SK-N-SH treated with all-trans-retinoic acid at 6 μM for 48 hours (cell line): ENCODE results near the gene FXYD6.

Experiments used
- ATAC-seq: fragments of 200-7000 bp; cut with Tn5 transposase; 3 replicates; pipeline ENCODE4 v1.9.1; 2020; ENCODE audit warnings: mild to moderate bottlenecking, moderate library complexity
- ARNTL ChIP-seq: fragments of 450-650 bp; formaldehyde crosslinking; IDR thresholded peaks from 2 replicates; pipeline ENCODE4 v1.5.0; 2020; ENCODE audit warnings: low read depth, mild to moderate bottlenecking, moderate library complexity, borderline replicate concordance
- BACH2 ChIP-seq: fragments of 250-450 bp; sonication (Bioruptor Pico); IDR thresholded peaks from 2 replicates; pipeline ENCODE4 v1.9.0; 2021; ENCODE audit warnings: mild to moderate bottlenecking, borderline replicate concordance
- CREB5 ChIP-seq: fragments of 250-450 bp; sonication (Bioruptor Pico); IDR thresholded peaks from 2 replicates; pipeline ENCODE4 v1.5.1; 2020; ENCODE audit warnings: low read depth, mild to moderate bottlenecking, moderate library complexity
- CSDC2 ChIP-seq: fragments of 250-450 bp; sonication (Bioruptor Pico); IDR thresholded peaks from 2 replicates; pipeline ENCODE4 v1.5.0; 2020; ENCODE audit warnings: mild to moderate bottlenecking, moderate library complexity
- CSRNP3 ChIP-seq: fragments of 250-450 bp; sonication (Bioruptor Pico); IDR thresholded peaks from 2 replicates; pipeline ENCODE4 v1.5.1; 2021; ENCODE audit warnings: mild to moderate bottlenecking, moderate library complexity
- ESRRG ChIP-seq: fragments of 250-450 bp; sonication (Bioruptor Pico); IDR thresholded peaks from 2 replicates; pipeline ENCODE4 v1.6.1; 2021; ENCODE audit warnings: mild to moderate bottlenecking
- GLIS3 ChIP-seq: fragments of 250-450 bp; sonication (Bioruptor Pico); IDR thresholded peaks from 2 replicates; pipeline ENCODE4 v1.5.0; 2020; ENCODE audit warnings: mild to moderate bottlenecking, moderate library complexity
- ISL1 ChIP-seq: fragments of 250-450 bp; sonication (Bioruptor Pico); IDR thresholded peaks from 2 replicates; pipeline ENCODE4 v2.1.2; 2022; ENCODE audit warnings: mild to moderate bottlenecking, moderate library complexity
- OSR1 ChIP-seq: fragments of 250-450 bp; sonication (Bioruptor Pico); IDR thresholded peaks from 2 replicates; pipeline ENCODE4 v1.8.0; 2022; ENCODE audit warnings: moderate library complexity, mild to moderate bottlenecking, inconsistent platforms
- PATZ1 ChIP-seq: fragments of 250-450 bp; sonication (Bioruptor Pico); IDR thresholded peaks from 2 replicates; pipeline ENCODE4 v1.8.0; 2020; ENCODE audit warnings: mild to moderate bottlenecking, moderate library complexity, borderline replicate concordance
- PPARA ChIP-seq: fragments of 250-450 bp; sonication (Bioruptor Pico); IDR thresholded peaks from 2 replicates; pipeline ENCODE4 v1.5.0; 2020; ENCODE audit warnings: mild to moderate bottlenecking, borderline replicate concordance
- RARB ChIP-seq: fragments of 250-450 bp; sonication (Bioruptor Pico); IDR thresholded peaks from 2 replicates; pipeline ENCODE4 v1.8.0; 2021; ENCODE audit warnings: mild to moderate bottlenecking, moderate library complexity
- SNAI2 ChIP-seq: fragments of 250-450 bp; sonication (Bioruptor Pico); IDR thresholded peaks from 2 replicates; pipeline ENCODE4 v1.5.0; 2020; ENCODE audit warnings: mild to moderate bottlenecking, moderate library complexity
- TCF4 ChIP-seq: fragments of 250-450 bp; sonication (Bioruptor Pico); IDR thresholded peaks from 2 replicates; pipeline ENCODE4 v1.8.0; 2021; ENCODE audit warnings: mild to moderate bottlenecking, moderate library complexity, borderline replicate concordance
- TOX ChIP-seq: fragments of 250-450 bp; sonication (Bioruptor Pico); IDR thresholded peaks from 2 replicates; pipeline ENCODE4 v1.8.0; 2021; ENCODE audit warnings: mild to moderate bottlenecking, moderate library complexity, borderline replicate concordance
- TSHZ2 ChIP-seq: fragments of 250-450 bp; sonication (Bioruptor Pico); IDR thresholded peaks from 2 replicates; pipeline ENCODE4 v1.5.0; 2020; ENCODE audit warnings: mild to moderate bottlenecking, moderate library complexity
- ZC3H10 ChIP-seq: fragments of 250-450 bp; sonication (Bioruptor Pico); IDR thresholded peaks from 2 replicates; pipeline ENCODE4 v1.5.1; 2021; ENCODE audit warnings: mild to moderate bottlenecking, moderate library complexity
- ZFP3 ChIP-seq: fragments of 250-450 bp; sonication (Bioruptor Pico); IDR thresholded peaks from 2 replicates; pipeline ENCODE4 v1.5.0; 2020; ENCODE audit warnings: mild to moderate bottlenecking, moderate library complexity
- ZNF565 ChIP-seq: fragments of 450-650 bp; formaldehyde crosslinking; conservative IDR thresholded peaks from 2 replicates; pipeline ENCODE4 v1.5.0; 2020; ENCODE audit warnings: low read depth, mild to moderate bottlenecking, moderate library complexity
- ZNF70 ChIP-seq: fragments of 450-650 bp; formaldehyde crosslinking; IDR thresholded peaks from 2 replicates; pipeline ENCODE4 v1.5.0; 2020; ENCODE audit warnings: mild to moderate bottlenecking, moderate library complexity
- ZNF8 ChIP-seq: fragments of 450-650 bp; formaldehyde crosslinking; IDR thresholded peaks from 2 replicates; pipeline ENCODE4 v1.5.0; 2020; ENCODE audit warnings: mild to moderate bottlenecking, moderate library complexity

Gene FXYD6

GRCh38 chr11:117919341-117919740 is 42.9 kb upstream of the FXYD6 start:
- no peak for TF ChIP-seq GLIS3 (CRISPR knock-in tag)
- no peak for TF ChIP-seq CREB5
- TF ChIP-seq ISL1 (CRISPR knock-in tag) = no peak
- TF ChIP-seq ZNF565 (CRISPR knock-in tag) = no peak
- no peak for TF ChIP-seq TSHZ2 (CRISPR knock-in tag)
- TF ChIP-seq TCF4 (CRISPR knock-in tag) = no peak
- TF ChIP-seq OSR1 = no peak
- TF ChIP-seq PPARA (CRISPR knock-in tag) = no peak
- TF ChIP-seq ARNTL = no peak
- TF ChIP-seq CSRNP3 (CRISPR knock-in tag) = no peak
- TF ChIP-seq ESRRG (CRISPR knock-in tag) = no peak
- no peak for TF ChIP-seq ZC3H10 (CRISPR knock-in tag)
- no peak for TF ChIP-seq SNAI2 (CRISPR knock-in tag)
- no peak for TF ChIP-seq CSDC2 (CRISPR knock-in tag)
- no peak for TF ChIP-seq ZNF70
- no peak for TF ChIP-seq ZFP3 (CRISPR knock-in tag)
- no peak for TF ChIP-seq TOX
- TF ChIP-seq PATZ1 = no peak
- no peak for TF ChIP-seq RARB (CRISPR knock-in tag)
- ATAC-seq = no peak

GRCh38 chr11:117918366-117919255 is 42.2 kb upstream of the FXYD6 start:
- no peak for ATAC-seq
- TF ChIP-seq PATZ1 = no peak
- TF ChIP-seq ZC3H10 (CRISPR knock-in tag) = no peak

GRCh38 chr11:117917591-117918151 is 41.2 kb upstream of the FXYD6 start:
- ATAC-seq = no peak
- TF ChIP-seq GLIS3 (CRISPR knock-in tag) (no peak), ARNTL (no peak), CSDC2 (CRISPR knock-in tag) (no peak), ISL1 (CRISPR knock-in tag) (no peak), PPARA (CRISPR knock-in tag) (no peak), BACH2 (no peak), TCF4 (CRISPR knock-in tag) (no peak), ZC3H10 (CRISPR knock-in tag) (no peak), RARB (CRISPR knock-in tag) (no peak), TSHZ2 (CRISPR knock-in tag) (no peak), ZNF8 (no peak)
